Right ventricle myocardium inferior (tissue), 1 donor: ENCODE measurements around the gene BRINP2. TPM values are rescaled to one million over a fixed set of nuclear protein-coding genes. Genes with fewer than 3 reads are reported as not detected.

Experiments
- ATAC-seq: fragments of 200-7000 bp; cut with Tn5 transposase; one replicate; pipeline ENCODE4 v1.9.1; 2020; ENCODE audit warnings: mild to moderate bottlenecking, moderate library complexity
- DNase-seq: peaks from one replicate; pipeline ENCODE4 v3.0.0; 2021; ENCODE audit errors: missing footprints
- intact Hi-C: fragments of 100-400 bp; cut with DNase I; formaldehyde crosslinking; loops from one replicate; pipeline ENCODE4 v1.11.0; 2022
- total RNA-seq: library from RNA; stranded (reverse); fragmentation: NEBNext Ultra II Directional; extraction: Animal tissue kit (Norgen Biotek cat#: 25700); gene quantifications from one replicate; pipeline ENCODE4 v1.2.1, GENCODE V29; 2021
- donor health status: DM: no; HTN: yes; CAD: no; lungs with severe emphysema.

Gene BRINP2
- total RNA-seq, 1 donor from 2014 or later, result 0.32 TPM

DNA sequence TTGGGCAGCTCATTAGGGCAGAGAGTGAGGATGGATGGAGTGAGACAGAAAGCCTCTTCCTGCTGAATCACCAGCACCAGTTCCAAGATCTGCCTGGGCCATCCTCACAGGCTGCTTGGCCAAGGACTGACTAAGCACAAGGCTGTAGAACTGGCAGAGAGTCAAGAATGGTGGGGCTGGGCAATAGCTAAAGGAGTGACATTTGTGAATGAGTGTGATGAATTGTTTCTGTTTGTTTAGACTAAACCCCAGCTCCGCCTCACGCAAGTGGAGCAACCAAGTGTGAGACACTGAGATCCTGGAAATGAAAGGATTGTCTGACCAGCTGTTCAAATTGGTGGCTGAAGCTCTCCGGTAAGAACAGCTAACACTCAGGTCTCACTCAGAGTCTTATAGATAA, 38.6 kb downstream of the BRINP2 start:
- ATAC-seq, result peak; percentile 86
- peak; percentile 62 for DNase-seq
- intact Hi-C loops, result no loop called here

- ATAC-seq, result no peak
- intact Hi-C loops, result no loop called here
- DNase-seq, result no peak
Observed at GRCh38 chr1:177210071-177210470, 39.3 kb downstream of the BRINP2 start.

- intact Hi-C loops, result no loop called here
- no peak for DNase-seq
- ATAC-seq, result peak; percentile 57
Observed at GRCh38 chr1:177211231-177211630, 40.5 kb downstream of the BRINP2 start.

- ATAC-seq (no peak), DNase-seq (no peak)
- intact Hi-C loops, result no loop called here
Observed at GRCh38 chr1:177216587-177217202, 45.9 kb downstream of the BRINP2 start.

DNA sequence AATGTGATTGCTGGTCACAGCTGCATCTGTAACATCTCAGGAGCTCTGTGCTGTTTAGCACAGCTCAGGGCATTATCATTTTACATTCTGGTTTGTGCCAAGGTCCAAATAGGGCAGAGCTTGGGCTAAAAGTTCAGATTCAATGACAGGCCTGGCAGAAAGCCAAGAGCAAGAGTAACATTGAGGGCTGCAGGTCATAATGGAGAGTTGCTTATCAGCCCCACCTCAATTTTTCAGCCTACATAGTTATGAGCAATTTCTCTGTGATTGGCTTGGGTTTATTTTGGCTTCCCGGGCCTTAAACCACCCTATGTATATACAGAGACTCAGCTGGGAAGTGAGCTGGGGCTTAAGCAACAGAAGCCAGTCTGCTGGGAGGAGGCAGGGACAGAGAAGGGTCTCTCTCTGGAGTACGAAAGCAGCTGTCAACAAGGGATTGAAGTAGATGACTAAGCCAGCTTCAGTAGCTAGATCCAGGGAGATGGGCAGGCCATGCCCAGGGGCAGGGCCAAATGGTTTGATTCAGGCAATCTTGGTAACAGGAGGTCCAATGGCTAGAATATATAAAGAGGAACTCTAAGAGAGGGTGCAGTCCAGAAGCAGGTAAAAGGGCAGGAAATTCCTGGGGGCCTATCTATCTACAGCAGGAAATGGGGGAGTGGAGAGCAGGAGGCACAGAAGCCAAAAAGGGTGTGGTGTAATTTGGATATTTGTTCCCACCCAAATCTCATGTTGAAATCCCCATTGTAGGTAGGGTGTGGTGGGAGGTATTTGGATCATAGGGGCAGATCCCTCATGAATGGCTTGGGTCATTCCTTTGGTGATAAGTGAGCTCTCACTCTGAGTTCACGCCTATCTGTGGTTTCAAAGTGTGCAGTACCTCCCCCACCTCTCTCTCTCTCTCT, 49.0 kb downstream of the BRINP2 start:
- intact Hi-C loops, result no loop called here
- DNase-seq (no peak), ATAC-seq (no peak)

- intact Hi-C loops, result no loop called here
- ATAC-seq (no peak), DNase-seq (no peak)
Observed at GRCh38 chr1:177223359-177223758, 52.6 kb downstream of the BRINP2 start.

DNA sequence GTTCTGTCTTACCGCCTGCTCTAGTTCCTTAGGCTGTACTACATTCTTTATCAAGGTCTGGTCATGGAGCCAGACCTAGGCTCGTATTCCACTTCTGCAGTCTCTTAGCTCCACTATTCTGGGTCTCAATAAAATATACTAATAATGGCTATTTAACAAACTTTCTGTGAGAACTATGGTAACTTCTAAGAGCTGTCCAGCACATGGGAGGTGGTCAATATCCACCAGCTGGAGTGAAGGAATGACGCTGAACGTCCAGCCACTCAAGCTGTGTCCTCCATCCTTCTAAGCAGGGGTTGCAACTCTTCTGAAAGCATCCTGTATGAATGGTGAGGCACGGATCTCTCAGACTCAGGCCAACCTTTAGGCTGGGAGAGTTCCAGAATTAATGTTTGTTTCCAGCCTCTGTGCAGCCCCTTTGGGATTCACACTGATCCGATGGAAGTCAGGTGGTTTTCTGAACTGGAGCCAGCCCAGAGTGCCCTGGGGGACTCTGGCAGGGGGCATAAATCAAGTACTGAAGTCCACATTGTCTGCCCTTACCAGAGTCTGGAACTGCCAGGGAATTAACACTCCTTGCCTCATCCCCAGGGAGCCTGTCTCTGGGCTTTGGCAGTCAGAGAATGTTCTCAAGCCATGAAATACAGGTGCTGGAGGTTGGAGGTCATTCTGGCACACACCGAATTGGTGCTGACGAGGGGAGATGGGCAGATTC, 57.4 kb downstream of the BRINP2 start:
- ATAC-seq (no peak), DNase-seq (no peak)
- intact Hi-C loops, result no loop called here

- intact Hi-C loops, result no loop called here
- no peak for ATAC-seq
- no peak for DNase-seq
Observed at GRCh38 chr1:177228693-177229065, 57.9 kb downstream of the BRINP2 start.

- no peak for DNase-seq
- intact Hi-C loops, result no loop called here
- no peak for ATAC-seq
Observed at GRCh38 chr1:177229781-177230180, 59.0 kb downstream of the BRINP2 start.

DNA sequence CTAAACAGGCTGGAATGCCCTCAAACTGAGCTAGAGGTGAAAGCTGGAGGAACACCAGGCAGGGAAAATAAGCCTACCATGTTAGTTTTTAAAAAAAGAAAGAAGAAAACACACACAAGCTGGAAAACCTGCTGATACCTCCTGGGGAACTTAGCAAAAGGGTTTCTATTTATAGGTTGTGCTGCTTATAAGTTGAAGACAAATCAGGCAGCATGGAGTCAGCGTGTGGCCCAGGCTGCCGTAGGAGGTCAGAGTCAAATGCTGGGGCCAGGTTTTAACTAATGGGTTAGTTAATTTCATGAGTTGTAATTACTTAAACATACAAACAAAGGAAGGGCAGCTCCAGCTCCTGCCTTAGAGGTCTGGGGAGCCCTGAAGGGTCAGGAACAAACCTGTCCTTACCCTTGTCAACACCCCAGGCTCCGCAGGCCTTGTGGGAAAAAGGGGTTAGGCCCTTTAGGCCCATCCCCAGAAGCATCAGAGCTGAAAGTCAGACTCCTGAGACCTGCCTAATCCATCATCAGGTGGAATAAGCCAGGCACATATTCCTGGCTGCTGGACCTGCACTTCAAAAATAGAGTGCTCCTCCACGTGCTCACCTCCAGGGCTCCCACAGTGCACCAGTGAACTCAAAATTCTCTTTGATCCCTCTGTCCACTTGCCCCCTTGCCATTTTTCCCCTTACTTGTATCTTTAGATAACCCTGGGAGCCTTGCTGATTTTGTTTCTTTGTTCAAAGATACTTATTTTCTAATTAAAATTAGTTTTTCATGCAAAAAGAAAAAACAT, 59.7 kb downstream of the BRINP2 start:
- ATAC-seq, result peak; percentile 48
- DNase-seq, result no peak

GRCh38 chr1:177235350-177235749, 64.6 kb downstream of the BRINP2 start:
- intact Hi-C loops, result no loop called here
- DNase-seq (no peak), ATAC-seq (no peak)

More for the DNA sequence above, 59.7 kb downstream of the BRINP2 start:
- intact Hi-C loops, result no loop called here

DNA sequence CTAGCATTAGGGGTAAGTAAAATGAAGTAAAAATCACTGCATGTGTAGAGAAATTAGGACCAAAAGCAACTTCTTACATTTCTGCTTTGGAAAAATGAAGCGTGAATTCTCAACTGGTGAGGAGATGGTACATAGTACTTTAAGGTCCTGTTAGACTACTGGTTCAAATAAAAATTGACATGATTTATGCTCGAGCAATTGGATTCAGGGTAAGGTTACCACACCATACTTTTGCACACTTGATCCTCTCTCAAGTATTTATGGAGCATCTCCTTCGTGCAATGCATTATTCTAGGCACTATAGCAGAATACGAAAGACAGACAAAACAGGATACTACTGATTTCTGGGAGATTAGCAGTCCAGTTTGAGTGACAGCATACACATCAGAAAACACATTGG, 66.2 kb downstream of the BRINP2 start:
- intact Hi-C loops, result no loop called here
- DNase-seq (no peak), ATAC-seq (no peak)

- DNase-seq, result no peak
- ATAC-seq, result no peak
- intact Hi-C loops, result no loop called here
Observed at GRCh38 chr1:177238967-177239366, 68.2 kb downstream of the BRINP2 start.

GRCh38 chr1:177239792-177240191, 69.0 kb downstream of the BRINP2 start:
- DNase-seq (no peak), ATAC-seq (no peak)
- intact Hi-C loops, result no loop called here

GRCh38 chr1:177243773-177244172, 73.0 kb downstream of the BRINP2 start:
- no peak for ATAC-seq
- DNase-seq, result no peak
- intact Hi-C loops, result no loop called here

GRCh38 chr1:177246710-177247580, 76.2 kb downstream of the BRINP2 start:
- DNase-seq (no peak), ATAC-seq (no peak)
- intact Hi-C loops, result no loop called here

GRCh38 chr1:177247623-177248176, 76.9 kb downstream of the BRINP2 start:
- ATAC-seq (no peak), DNase-seq (no peak)
- intact Hi-C loops, result no loop called here

DNA sequence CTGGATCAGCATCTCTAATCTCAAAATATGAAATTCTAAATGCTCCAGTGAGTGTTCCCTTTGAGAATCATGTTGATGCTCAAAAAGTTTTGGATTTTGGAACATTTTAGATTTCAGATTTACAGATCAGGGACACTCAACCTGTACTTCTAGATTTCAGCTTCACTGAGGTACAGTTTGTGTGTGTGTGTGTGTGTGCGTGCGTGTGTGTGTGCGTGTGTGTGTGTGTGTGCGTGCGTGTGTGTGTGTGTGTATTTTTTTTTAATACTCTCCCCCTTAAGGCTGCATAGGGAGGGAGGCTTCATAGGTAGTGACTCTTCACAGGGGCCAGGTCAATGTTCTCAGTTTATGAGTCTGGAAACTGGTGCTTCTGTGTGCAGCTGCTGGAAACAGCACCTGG, 77.5 kb downstream of the BRINP2 start:
- no peak for ATAC-seq
- intact Hi-C loops, result no loop called here

More for the DNA sequence above, 77.5 kb downstream of the BRINP2 start:
- DNase-seq, result no peak
